ENCODE data around the gene MORC1.

DNA sequence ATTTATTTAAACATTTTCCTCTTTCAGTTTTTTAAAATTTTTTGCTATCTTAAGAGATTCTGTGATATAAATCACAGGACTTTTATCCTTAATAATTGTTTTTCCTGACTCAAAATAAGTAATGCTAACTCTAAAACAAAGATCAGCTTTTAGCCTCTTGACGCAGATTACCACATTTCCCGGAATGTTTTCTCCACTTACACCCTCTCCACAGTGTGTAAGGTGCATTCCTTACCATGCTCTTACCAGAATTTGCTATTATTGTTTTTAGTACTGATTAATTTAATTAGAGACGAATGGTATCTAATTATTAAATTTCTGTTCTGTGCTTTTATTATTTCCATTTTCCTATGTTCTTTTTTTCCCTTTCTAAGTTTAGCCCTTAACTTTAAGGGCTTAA, 199.1 kb downstream of the MORC1 start:
- TF ChIP-seq CTCF (optimal IDR thresholded peaks at IDR 0.05 in 1 of 3, IDR thresholded peaks at IDR 0.05 in 1 of 3, conservative IDR thresholded peaks at IDR 0.05 in 1 of 3; ENCODE audit: extremely low read depth in 1 of 3, insufficient read depth in 2 of 3, low read length in 3 of 3) (no peak), EZH2 (IDR thresholded peaks at IDR 0.05; ENCODE audit: low read length) (no peak)
